AG04450 (cell line): ENCODE results near the gene NSMCE1. TPM values are rescaled to one million over a fixed set of nuclear protein-coding genes. Genes with fewer than 3 reads are reported as not detected.
A peak's percentile ranks its signal among the peaks of the same experiment; 100 is the strongest.

ENCODE experiments used
- CTCF ChIA-PET: fragments of 300-600, 350-600 bp; formaldehyde crosslinking; extraction: SDS; loops from one replicate; lab custom pipeline; 2022; ENCODE audit warnings: antibody characterized with exemption, inconsistent platforms; lab: Charles Lee
- POLR2A ChIA-PET: fragments of 350-600 bp; formaldehyde crosslinking; extraction: SDS; loops from one replicate; lab custom pipeline; 2021; ENCODE audit warnings: antibody characterized with exemption, inconsistent platforms; lab: Yijun Ruan, JAX
- DNase-seq: peaks from one replicate; pipeline ENCODE4 v3.0.0-alpha.2; 2011; ENCODE audit warnings: low read depth, low spot score
- H3K27ac ChIP-seq: one replicate; pipeline ENCODE4 v1.5.1; 2012; ENCODE audit warnings: low read depth, low read length, control low read depth
- H3K27me3 ChIP-seq: one replicate; pipeline ENCODE4 v1.6.0; 2012; ENCODE audit warnings: low read length; ENCODE audit not compliant: control insufficient read depth, insufficient read depth
- H3K4me3 ChIP-seq: 2 replicates; pipeline ENCODE4 v1.5.1; 2011; ENCODE audit warnings: mild to moderate bottlenecking, low read depth, low read length, control low read depth
- H3K9me3 ChIP-seq: 2 replicates; pipeline ENCODE4 v1.5.1; 2012; ENCODE audit warnings: low read length; ENCODE audit not compliant: control insufficient read depth, insufficient read depth
- polyA minus RNA-seq: library from RNA; depleted of rRNA, polyadenylated mRNA; stranded (reverse); fragments of >200 nt; gene quantifications from 2 replicates; pipeline ENCODE4 v1.2.3, GENCODE V29; 2011; rRNA and poly(A)+ RNA removed
- polyA plus RNA-seq: library from polyadenylated mRNA; depleted of rRNA; stranded (reverse); fragments of >200 nt; gene quantifications from 2 replicates; pipeline ENCODE4 v1.2.3, GENCODE V29; 2011; rRNA removed
- TF ChIP-seq, protein P1 (sequence below): IDR thresholded peaks from 2 replicates; pipeline ENCODE4 v1.5.1; 2011; ENCODE audit warnings: low read depth, low read length, control low read depth, inconsistent platforms

Gene NSMCE1, protein sequence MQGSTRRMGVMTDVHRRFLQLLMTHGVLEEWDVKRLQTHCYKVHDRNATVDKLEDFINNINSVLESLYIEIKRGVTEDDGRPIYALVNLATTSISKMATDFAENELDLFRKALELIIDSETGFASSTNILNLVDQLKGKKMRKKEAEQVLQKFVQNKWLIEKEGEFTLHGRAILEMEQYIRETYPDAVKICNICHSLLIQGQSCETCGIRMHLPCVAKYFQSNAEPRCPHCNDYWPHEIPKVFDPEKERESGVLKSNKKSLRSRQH
- polyA plus RNA-seq (35.4 and 37.2 TPM in 2 replicates), polyA minus RNA-seq (37.2 and 44.0 TPM in 2 replicates)

DNA sequence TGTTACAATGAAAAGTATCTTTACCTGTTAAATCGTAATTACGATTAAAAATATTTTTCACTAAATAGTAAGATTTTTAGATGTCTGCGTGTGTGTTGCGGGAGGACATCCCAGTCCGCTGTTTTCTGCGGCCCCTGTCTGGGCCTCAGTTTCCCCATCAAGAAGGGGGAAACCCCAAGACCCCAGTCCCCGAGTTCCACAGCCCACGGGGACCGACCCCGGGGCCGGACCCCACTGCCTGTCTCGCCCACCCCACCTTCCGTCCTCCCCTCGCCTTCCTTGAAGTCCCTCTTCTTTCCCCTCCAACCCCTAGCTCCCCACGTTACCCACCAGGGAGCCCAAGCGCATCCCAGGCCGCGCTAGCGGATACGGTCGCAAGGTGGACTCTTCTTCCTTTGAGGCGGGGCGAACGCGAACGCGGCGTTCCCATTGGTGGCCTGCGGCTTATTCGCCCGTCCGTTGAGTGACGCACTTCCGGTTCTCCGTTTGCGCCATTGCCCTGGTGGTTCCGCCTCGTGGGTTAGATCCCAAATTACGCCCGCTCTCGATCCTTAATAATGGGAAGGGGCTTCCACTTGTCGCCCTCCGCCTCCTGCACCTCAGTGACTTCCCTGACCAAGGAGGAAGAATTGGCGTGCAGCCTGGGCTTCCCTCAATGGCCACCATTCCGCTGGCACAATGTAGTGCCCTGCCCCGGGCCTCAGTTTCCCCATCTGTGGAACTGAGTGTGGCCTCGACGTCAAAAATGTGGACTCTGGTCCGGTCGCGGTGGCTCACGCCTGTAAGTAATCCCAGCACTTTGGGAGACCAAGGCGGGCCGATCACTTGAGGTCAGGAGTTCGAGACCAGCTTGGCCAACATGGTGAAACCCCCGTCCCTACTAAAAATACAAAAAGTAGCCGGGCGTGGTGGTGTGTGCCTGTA lies at the start of gene NSMCE1:
TSS of gene NSMCE1 (minus strand) at position 397 of the 924 bp plus-strand sequence. CDS start 11,202 bp downstream, outside the sequence.
- Histone ChIP-seq H3K9me3 (peaks cover 3% of the 10 kb centered on the region; the same call in 1 of the 2 replicates), H3K4me3 (peak within 1 kb of the TSS; percentile 86), H3K27me3 (no peaks in the 10 kb centered on the region), H3K27ac (peak within 1 kb of the TSS; percentile 70)
- POLR2A ChIA-PET = interaction anchor here (0.6 kb wide), 1 partner anchor 61 kb away, joined by 3 read pairs; no protein-coding TSS in a partner anchor
- CTCF ChIA-PET = no interaction called here
- peak; percentile 87 for DNase-seq
- TF ChIP-seq, protein P1, sequence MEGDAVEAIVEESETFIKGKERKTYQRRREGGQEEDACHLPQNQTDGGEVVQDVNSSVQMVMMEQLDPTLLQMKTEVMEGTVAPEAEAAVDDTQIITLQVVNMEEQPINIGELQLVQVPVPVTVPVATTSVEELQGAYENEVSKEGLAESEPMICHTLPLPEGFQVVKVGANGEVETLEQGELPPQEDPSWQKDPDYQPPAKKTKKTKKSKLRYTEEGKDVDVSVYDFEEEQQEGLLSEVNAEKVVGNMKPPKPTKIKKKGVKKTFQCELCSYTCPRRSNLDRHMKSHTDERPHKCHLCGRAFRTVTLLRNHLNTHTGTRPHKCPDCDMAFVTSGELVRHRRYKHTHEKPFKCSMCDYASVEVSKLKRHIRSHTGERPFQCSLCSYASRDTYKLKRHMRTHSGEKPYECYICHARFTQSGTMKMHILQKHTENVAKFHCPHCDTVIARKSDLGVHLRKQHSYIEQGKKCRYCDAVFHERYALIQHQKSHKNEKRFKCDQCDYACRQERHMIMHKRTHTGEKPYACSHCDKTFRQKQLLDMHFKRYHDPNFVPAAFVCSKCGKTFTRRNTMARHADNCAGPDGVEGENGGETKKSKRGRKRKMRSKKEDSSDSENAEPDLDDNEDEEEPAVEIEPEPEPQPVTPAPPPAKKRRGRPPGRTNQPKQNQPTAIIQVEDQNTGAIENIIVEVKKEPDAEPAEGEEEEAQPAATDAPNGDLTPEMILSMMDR = peak; percentile 26; the same call in 1 of the 2 replicates

DNA sequence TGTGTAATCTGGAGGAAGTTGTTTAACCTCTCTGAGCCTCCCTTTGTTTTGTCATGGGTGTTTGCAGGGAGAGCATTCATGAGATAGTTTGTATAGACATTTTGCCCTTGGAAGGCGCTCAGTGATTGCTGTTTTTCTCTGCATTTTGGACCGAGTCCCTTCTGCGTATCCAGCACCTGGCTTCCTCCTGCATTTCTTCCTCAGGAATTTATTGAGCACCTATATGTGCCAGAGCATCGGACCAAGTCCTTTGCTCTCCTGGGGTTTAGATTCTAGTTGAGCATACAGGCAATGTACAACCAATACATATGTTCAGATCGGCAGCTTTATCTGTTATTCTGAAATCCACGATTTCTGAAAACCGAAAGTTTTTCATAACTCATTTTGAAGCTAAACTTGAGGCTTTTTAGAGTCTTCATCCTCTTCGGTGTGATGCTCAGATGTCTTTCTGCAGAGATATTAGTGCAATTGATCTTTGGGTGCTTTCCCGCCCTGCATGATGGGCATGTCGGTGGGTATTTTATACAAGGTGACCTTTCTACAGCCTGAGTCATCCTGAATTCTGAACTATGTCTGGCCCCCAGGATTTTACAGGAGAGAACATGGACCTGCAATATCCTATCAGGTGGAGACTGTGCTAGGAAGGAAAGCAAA lies 49.3 kb upstream of the NSMCE1 start:
- no peak overlapping the region for H3K4me3 ChIP-seq
- DNase-seq = no peak
- no peaks in the 10 kb centered on the region; the same call in 1 of the 2 replicates for H3K9me3 ChIP-seq
- H3K27me3 ChIP-seq = no peaks in the 10 kb centered on the region
- ChIA-PET POLR2A (interaction anchor here (1.3 to 5.1 kb wide), 3 partner anchors 9 to 81 kb away, joined by 6 to 18 read pairs (median 15); no protein-coding TSS in a partner anchor), CTCF (interaction anchor here (1.5 to 3.3 kb wide), 3 partner anchors 50 to 83 kb away, joined by 3 to 17 read pairs (median 9); no protein-coding TSS in a partner anchor)
- H3K27ac ChIP-seq = peak overlapping the region; percentile 55
- TF ChIP-seq, protein P1 = no peak

DNA sequence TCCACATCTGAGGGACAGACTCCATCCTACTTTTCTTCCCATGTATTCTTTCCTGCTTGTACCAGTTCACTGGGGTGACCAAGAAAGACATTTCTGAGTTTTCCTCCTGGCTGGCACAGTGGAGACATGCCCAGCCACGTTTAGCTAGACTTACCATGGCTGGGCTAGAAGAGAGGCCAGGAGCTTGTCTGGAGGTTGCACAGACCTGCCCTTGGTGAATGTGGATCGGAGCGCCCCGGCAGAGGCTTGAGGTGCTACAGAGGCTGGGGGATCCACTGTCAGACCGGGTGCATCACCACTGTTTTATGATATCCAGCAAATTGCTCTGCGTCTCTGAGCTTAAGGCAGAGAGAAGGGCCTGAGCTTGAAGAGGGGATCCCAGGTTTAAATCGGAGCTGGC lies 48.7 kb upstream of the NSMCE1 start:
- Histone ChIP-seq H3K27ac (peak overlapping the region; percentile 11), H3K4me3 (no peak overlapping the region), H3K9me3 (no peaks in the 10 kb centered on the region; the same call in 1 of the 2 replicates), H3K27me3 (no peaks in the 10 kb centered on the region)
- ChIA-PET CTCF (interaction anchor here (0.7 to 3.3 kb wide), 4 partner anchors 51 to 1009 kb away, joined by 3 to 17 read pairs (median 6); no protein-coding TSS in a partner anchor), POLR2A (interaction anchor here (1.3 to 5.1 kb wide), 3 partner anchors 9 to 81 kb away, joined by 6 to 18 read pairs (median 15); no protein-coding TSS in a partner anchor)
- TF ChIP-seq, protein P1 = no peak
- no peak for DNase-seq

DNA sequence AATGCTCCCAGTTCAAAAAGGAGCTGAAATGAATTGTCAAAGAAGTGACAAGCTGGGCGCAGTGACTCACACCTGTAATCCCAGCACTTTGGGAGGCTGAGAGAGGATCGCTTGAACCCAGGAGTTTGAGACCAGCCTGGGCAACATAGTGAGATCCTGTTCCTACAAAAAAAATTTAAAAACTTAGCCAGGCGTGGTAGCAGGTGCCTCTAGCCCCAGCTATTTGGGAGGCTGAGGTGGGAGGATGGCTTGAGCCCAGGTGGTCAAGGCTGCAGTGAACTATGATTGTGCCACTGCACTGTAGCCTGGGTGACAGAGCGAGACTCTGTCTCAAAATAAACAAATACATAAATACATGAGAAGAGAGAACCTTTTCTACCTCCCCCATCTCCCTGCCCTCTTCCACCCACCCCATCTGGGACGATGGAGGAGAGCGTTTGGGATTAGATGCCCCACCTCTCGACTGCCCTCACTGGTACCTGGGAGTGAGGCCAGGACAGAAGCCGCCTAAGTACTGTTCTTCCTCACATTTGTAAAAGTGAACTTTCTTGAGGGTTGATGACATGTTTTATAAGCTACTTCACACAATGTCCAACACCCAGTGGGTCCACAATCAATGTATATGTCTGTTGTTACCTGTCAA lies 47.6 kb upstream of the NSMCE1 start:
- ChIA-PET POLR2A (interaction anchor here (1.1 to 5.1 kb wide), 4 partner anchors 11 to 80 kb away, joined by 5 to 18 read pairs (median 12); no protein-coding TSS in a partner anchor), CTCF (interaction anchor here (0.6 to 3.3 kb wide), 3 partner anchors 30 to 81 kb away, joined by 3 to 17 read pairs (median 3); no protein-coding TSS in a partner anchor)
- TF ChIP-seq, protein P1 = no peak
- Histone ChIP-seq H3K27ac (no peak overlapping the region), H3K9me3 (no peaks in the 10 kb centered on the region; the same call in 1 of the 2 replicates), H3K4me3 (peak overlapping the region; percentile 18; the same call in 1 of the 2 replicates), H3K27me3 (no peaks in the 10 kb centered on the region)
- no peak for DNase-seq
